ENCODE measurements around the gene MPG.

- TF ChIP-seq CTCF (IDR thresholded peaks at IDR 0.05) (no peak), JUNB (IDR thresholded peaks at IDR 0.05) (no peak), RCOR1 (IDR thresholded peaks at IDR 0.05; ENCODE audit: low read depth, low read length) (no peak), KDM5A (IDR thresholded peaks at IDR 0.05) (no peak), ZFP36 (IDR thresholded peaks at IDR 0.05; ENCODE audit: borderline replicate concordance, partially characterized antibody) (no peak)
These were observed 43.4 kb upstream of the MPG start for GRCh38 chr16:34648-34987.
